Measurements from ENCODE around the gene GPR55. TPM values are rescaled to one million over a fixed set of nuclear protein-coding genes. Genes with fewer than 3 reads are reported as not detected.
A peak's percentile ranks its signal among the peaks of the same experiment; 100 is the strongest.

The GPR55 gene
- total and polyA plus RNA-seq, 8 donors = 0.02 to 0.12 (median 0.06) TPM; not detected in 3

GRCh38 chr2:230946429-230947234 lies 21.6 kb upstream of the GPR55 start:
- Histone ChIP-seq H3K4me1 (no peaks in the 10 kb centered on the region), H3K9me3 (no peaks in the 10 kb centered on the region), H3K27me3 (no peaks in the 10 kb centered on the region), H3K36me3 (no peaks in the 10 kb centered on the region), H3K4me3 (no peak overlapping the region), H3K27ac (no peak overlapping the region)
- intact Hi-C loops (cut with DNase I) = no loop called here
- DNase-seq (no peak), ATAC-seq (no peak), FAIRE-seq (no peak)
- TF ChIP-seq CTCF (IDR thresholded peaks at IDR 0.05) = no peak
- WGBS, 2 donors = 66 to 72% methylated on average over 7 of the region's 7 CpGs

DNA sequence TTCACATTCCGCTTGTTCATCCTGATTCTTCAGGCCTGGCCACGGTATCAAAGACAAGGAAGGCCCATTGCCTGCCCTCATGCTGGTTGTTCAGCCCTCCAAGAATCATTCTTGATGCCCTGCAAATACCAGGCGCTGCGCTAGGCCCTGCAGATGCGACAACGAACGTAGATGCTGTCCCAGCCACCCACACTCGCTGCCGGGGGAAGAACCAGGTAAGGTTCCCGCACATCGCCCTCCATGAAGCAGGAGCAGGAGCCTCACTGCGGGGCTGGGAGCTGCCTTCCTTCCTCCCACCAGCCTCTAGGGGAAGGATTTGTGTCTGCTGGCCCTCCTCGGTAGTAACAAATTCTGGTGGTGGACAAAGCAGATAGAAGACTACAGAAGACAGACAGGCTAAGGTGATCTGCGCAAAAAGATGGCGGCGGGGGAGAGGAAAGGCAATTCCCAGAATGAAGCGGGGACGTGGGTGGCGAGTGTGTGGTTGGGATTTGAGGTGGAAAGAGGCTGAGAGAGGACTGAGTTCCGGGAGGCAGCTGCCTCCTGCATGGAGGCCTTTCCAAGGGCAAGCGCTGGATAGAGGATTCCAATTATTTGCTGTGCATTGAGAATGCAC lies 19.8 kb upstream of the GPR55 start:
- FAIRE-seq (no peak), ATAC-seq (no peak), DNase-seq (no peak)
- 88 to 90% methylated on average over 21 of the region's 21 CpGs for WGBS, 2 donors
- Histone ChIP-seq H3K27me3 (no peaks in the 10 kb centered on the region), H3K4me1 (no peaks in the 10 kb centered on the region), H3K4me3 (no peak overlapping the region), H3K9me3 (no peaks in the 10 kb centered on the region), H3K36me3 (no peaks in the 10 kb centered on the region), H3K27ac (no peak overlapping the region)
- TF ChIP-seq CTCF (IDR thresholded peaks at IDR 0.05) = no peak
- intact Hi-C loops (cut with DNase I) = no loop called here

GRCh38 chr2:230944123-230944653 lies 19.1 kb upstream of the GPR55 start:
- no peak overlapping the region for H3K27ac ChIP-seq
- H3K4me3 ChIP-seq = no peak overlapping the region
- intact Hi-C loops (cut with DNase I) = no loop called here
- H3K4me1 ChIP-seq = no peaks in the 10 kb centered on the region
- TF ChIP-seq CTCF (IDR thresholded peaks at IDR 0.05) = no peak
- DNase-seq (no peak), ATAC-seq (no peak), FAIRE-seq (no peak)
- WGBS, 2 donors = 69 to 77% methylated on average over 11 of the region's 11 CpGs
- H3K27me3 ChIP-seq = no peaks in the 10 kb centered on the region
- H3K9me3 ChIP-seq = no peaks in the 10 kb centered on the region
- no peaks in the 10 kb centered on the region for H3K36me3 ChIP-seq

GRCh38 chr2:230942920-230943896 lies 18.2 kb upstream of the GPR55 start:
- 64 to 73% methylated on average over 18 to 19 of the region's 19 CpGs for WGBS, 2 donors
- FAIRE-seq = no peak
- intact Hi-C loops (cut with DNase I) = no loop called here

More at GRCh38 chr2:230942920-230943896, 18.2 kb upstream of the GPR55 start:
- Histone ChIP-seq H3K27me3 (no peaks in the 10 kb centered on the region), H3K9me3 (no peaks in the 10 kb centered on the region), H3K4me3 (no peak overlapping the region), H3K4me1 (no peaks in the 10 kb centered on the region), H3K27ac (no peak overlapping the region), H3K36me3 (no peaks in the 10 kb centered on the region)
- peak in 1 of 6 donors; percentile 58 for DNase-seq
- TF ChIP-seq CTCF (IDR thresholded peaks at IDR 0.05) = no peak
- peak in 1 of 4 donors; percentile 61 for ATAC-seq

All from pancreas (tissue), 10 donors.